Measurements from ENCODE around the gene ATP10B.

- TF ChIP-seq YY1 (IDR thresholded peaks at IDR 0.05; ENCODE audit: insufficient read depth, insufficient read length) (no peak), ZNF274 (IDR thresholded peaks at IDR 0.05; ENCODE audit: low read depth, low read length) (no peak), SUZ12 (IDR thresholded peaks at IDR 0.05; ENCODE audit: extremely low read depth, insufficient read depth, insufficient read length) (no peak)
Measured at GRCh38 chr5:160702934-160703333, 149.1 kb downstream of the ATP10B start.
